Peyer's patch (tissue), 4 donors: ENCODE results near the gene MCRIP2. TPM values are rescaled to one million over a fixed set of nuclear protein-coding genes. Genes with fewer than 3 reads are reported as not detected.

Experiments
- DNase-seq, 3 donors: peaks; one replicate each; pipeline ENCODE4 v3.0.0-alpha.2; 2017 to 2019
- H3K27ac ChIP-seq, 4 donors: fragments of 200-600 bp; sonication (generic); one replicate each; pipeline ENCODE4 v1.5.1; 2016 to 2019
- H3K27me3 ChIP-seq, 2 donors: fragments of 200-600 bp; sonication (generic); one replicate each; pipeline ENCODE4 v1.5.1; 2019
- H3K36me3 ChIP-seq, 3 donors: fragments of 200-600 bp; sonication (generic); one replicate each; pipeline ENCODE4 v1.5.1; 2016 to 2019
- H3K4me1 ChIP-seq, 4 donors: fragments of 200-600 bp; sonication (generic); one replicate each; pipeline ENCODE4 v1.5.1; 2016 to 2019
- H3K4me3 ChIP-seq, 4 donors: fragments of 200-600 bp; sonication (generic); 1 replicate in 3 of 4; 2 replicates in 1 of 4; pipeline ENCODE4 v1.5.1; 2016 to 2019; ENCODE audit warnings: mild to moderate bottlenecking in 1 of 4
- H3K9me3 ChIP-seq, 4 donors: fragments of 200-600 bp; sonication (generic); one replicate each; pipeline ENCODE4 v1.5.1; 2016 to 2019; ENCODE audit warnings: mild to moderate bottlenecking in 1 of 4
- CTCF ChIP-seq, 6 experiments: fragments of 450-650 bp in 4 of 6; fragments of 200-600 bp in 2 of 6; sonication (generic) in 1 of 6; IDR thresholded peaks; one replicate each; pipeline ENCODE4 v1.5.1; 2017 to 2019; ENCODE audit warnings: antibody characterized with exemption in 6 of 6, mild to moderate bottlenecking in 3 of 6, moderate library complexity in 1 of 6
- POLR2A ChIP-seq, 2 donors: fragments of 450-650 bp; IDR thresholded peaks; one replicate each; pipeline ENCODE4 v1.5.1; 2017; ENCODE audit warnings: antibody characterized with exemption in 2 of 2, mild to moderate bottlenecking in 2 of 2, moderate library complexity in 2 of 2
- total RNA-seq, 4 donors: library from RNA; depleted of rRNA; stranded (reverse); fragments of >200 nt; gene quantifications; one replicate each; pipeline ENCODE4 v1.1.0, GENCODE V29; 2016

MCRIP2 gene
- total RNA-seq, 4 donors from 2014 or later = 114 to 260 (median 222) TPM

GRCh38 chr16:627454-628239 is 14.0 kb upstream of the MCRIP2 start:
- Histone ChIP-seq H3K36me3 (peaks cover 0 to 44% (median 0%) of the 10 kb centered on the region in 3 donors), H3K4me1 (peaks cover 0 to 20% (median 4%) of the 10 kb centered on the region in 4 donors), H3K9me3 (no peaks in the 10 kb centered on the region), H3K4me3 (no peak overlapping the region), H3K27me3 (no peaks in the 10 kb centered on the region), H3K27ac (no peak overlapping the region)
- TF ChIP-seq CTCF (IDR thresholded peaks at IDR 0.05) (no peak), POLR2A (IDR thresholded peaks at IDR 0.05) (no peak)
- DNase-seq = no peak

GRCh38 chr16:628321-629061 is 13.1 kb upstream of the MCRIP2 start:
- TF ChIP-seq CTCF (IDR thresholded peaks at IDR 0.05) (no peak), POLR2A (IDR thresholded peaks at IDR 0.05) (no peak)

GRCh38 chr16:629185-629832 is 12.3 kb upstream of the MCRIP2 start:
- TF ChIP-seq CTCF (IDR thresholded peaks at IDR 0.05) (no peak), POLR2A (IDR thresholded peaks at IDR 0.05) (no peak)
- DNase-seq = no peak
- H3K36me3 ChIP-seq = peaks cover 0 to 57% (median 0%) of the 10 kb centered on the region in 3 donors
- no peaks in the 10 kb centered on the region for H3K27me3 ChIP-seq
- peaks cover 0 to 20% (median 4%) of the 10 kb centered on the region in 4 donors for H3K4me1 ChIP-seq
- H3K9me3 ChIP-seq = no peaks in the 10 kb centered on the region
- H3K4me3 ChIP-seq = no peak overlapping the region
- no peak overlapping the region for H3K27ac ChIP-seq

More at GRCh38 chr16:628321-629061, 13.1 kb upstream of the MCRIP2 start:
- DNase-seq = no peak
- Histone ChIP-seq H3K27ac (no peak overlapping the region), H3K4me1 (peaks cover 0 to 20% (median 4%) of the 10 kb centered on the region in 4 donors), H3K4me3 (no peak overlapping the region), H3K9me3 (no peaks in the 10 kb centered on the region), H3K36me3 (peaks cover 0 to 49% (median 0%) of the 10 kb centered on the region in 3 donors), H3K27me3 (no peaks in the 10 kb centered on the region)

GRCh38 chr16:629833-630248 is 11.8 kb upstream of the MCRIP2 start:
- peaks cover 0 to 21% (median 4%) of the 10 kb centered on the region in 4 donors for H3K4me1 ChIP-seq
- H3K27ac ChIP-seq = no peak overlapping the region
- H3K9me3 ChIP-seq = no peaks in the 10 kb centered on the region
- no peak for TF ChIP-seq POLR2A (IDR thresholded peaks at IDR 0.05)
- TF ChIP-seq CTCF (IDR thresholded peaks at IDR 0.05) = no peak
- H3K36me3 ChIP-seq = peaks cover 0 to 56% (median 0%) of the 10 kb centered on the region in 3 donors
- DNase-seq = no peak
- H3K27me3 ChIP-seq = no peaks in the 10 kb centered on the region
- H3K4me3 ChIP-seq = no peak overlapping the region

GRCh38 chr16:630249-630814 is 11.3 kb upstream of the MCRIP2 start:
- Histone ChIP-seq H3K4me1 (peaks cover 0 to 26% (median 8%) of the 10 kb centered on the region in 4 donors), H3K27ac (no peak overlapping the region), H3K27me3 (no peaks in the 10 kb centered on the region), H3K36me3 (peaks cover 0 to 51% (median 0%) of the 10 kb centered on the region in 3 donors), H3K4me3 (no peak overlapping the region), H3K9me3 (no peaks in the 10 kb centered on the region)
- no peak for TF ChIP-seq CTCF (IDR thresholded peaks at IDR 0.05)
- TF ChIP-seq POLR2A (IDR thresholded peaks at IDR 0.05) = no peak
- DNase-seq = no peak
